DOHH2 (cell line): Measurements from ENCODE around the gene APCDD1L.

ENCODE experiments used
- EZH2phosphoT487 ChIP-seq: fragments of 200-600 bp; sonication (generic); IDR thresholded peaks from 2 replicates; pipeline ENCODE4 v1.6.1; 2017; ENCODE audit warnings: borderline replicate concordance, mild to moderate bottlenecking, antibody characterized with exemption, low read length, moderate library complexity, mixed read lengths
- TF ChIP-seq, protein P1 (sequence below): fragments of 200-600 bp; sonication (generic); IDR thresholded peaks from one replicate; pipeline ENCODE4 v1.5.1; 2014; ENCODE audit warnings: antibody characterized with exemption, mild to moderate bottlenecking, low read depth, low read length; ENCODE audit not compliant: poor library complexity, severe bottlenecking

DNA sequence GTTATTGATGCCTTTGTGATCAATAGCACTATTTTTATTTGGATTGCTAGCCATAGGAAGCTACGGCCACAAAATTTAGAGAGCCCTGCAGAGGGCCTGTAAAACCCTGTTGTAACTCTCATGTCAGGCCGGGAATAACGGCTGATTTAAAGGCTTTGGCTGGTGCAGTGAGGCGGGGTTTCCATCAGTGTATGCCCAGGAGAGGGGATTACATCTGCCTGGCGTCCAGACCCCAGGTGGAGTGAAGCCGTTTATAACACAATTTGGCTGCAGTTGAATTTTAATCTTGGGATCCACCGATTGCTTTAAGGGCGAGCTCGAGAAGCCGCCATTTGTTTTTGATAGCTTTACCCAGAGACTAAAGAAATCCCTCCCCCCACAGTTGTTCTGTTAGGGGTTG lies 29.1 kb upstream of the APCDD1L start:
- TF ChIP-seq, protein P1, sequence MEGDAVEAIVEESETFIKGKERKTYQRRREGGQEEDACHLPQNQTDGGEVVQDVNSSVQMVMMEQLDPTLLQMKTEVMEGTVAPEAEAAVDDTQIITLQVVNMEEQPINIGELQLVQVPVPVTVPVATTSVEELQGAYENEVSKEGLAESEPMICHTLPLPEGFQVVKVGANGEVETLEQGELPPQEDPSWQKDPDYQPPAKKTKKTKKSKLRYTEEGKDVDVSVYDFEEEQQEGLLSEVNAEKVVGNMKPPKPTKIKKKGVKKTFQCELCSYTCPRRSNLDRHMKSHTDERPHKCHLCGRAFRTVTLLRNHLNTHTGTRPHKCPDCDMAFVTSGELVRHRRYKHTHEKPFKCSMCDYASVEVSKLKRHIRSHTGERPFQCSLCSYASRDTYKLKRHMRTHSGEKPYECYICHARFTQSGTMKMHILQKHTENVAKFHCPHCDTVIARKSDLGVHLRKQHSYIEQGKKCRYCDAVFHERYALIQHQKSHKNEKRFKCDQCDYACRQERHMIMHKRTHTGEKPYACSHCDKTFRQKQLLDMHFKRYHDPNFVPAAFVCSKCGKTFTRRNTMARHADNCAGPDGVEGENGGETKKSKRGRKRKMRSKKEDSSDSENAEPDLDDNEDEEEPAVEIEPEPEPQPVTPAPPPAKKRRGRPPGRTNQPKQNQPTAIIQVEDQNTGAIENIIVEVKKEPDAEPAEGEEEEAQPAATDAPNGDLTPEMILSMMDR = no peak
- TF ChIP-seq EZH2phosphoT487 = no peak
